HG02943 (cell line): ENCODE measurements around the gene MED25.

ENCODE experiments used
- ATAC-seq: cut with Tn5 transposase; IDR thresholded peaks from one replicate; pipeline ENCODE4 v1.9.1; 2021; ENCODE audit warnings: mild to moderate bottlenecking, low read depth, moderate library complexity; ENCODE audit not compliant: unreplicated experiment

Gene MED25

GRCh38 chr19:49795615-49796014 lies 22.5 kb upstream of the MED25 start:
- ATAC-seq: no peak

- ATAC-seq: no peak
Measured at GRCh38 chr19:49798574-49798973, 19.5 kb upstream of the MED25 start.

- no peak for ATAC-seq
Measured at GRCh38 chr19:49799271-49799797, 18.8 kb upstream of the MED25 start.

GRCh38 chr19:49799798-49800376 lies 18.2 kb upstream of the MED25 start:
- no peak for ATAC-seq

GRCh38 chr19:49800771-49801170 lies 17.3 kb upstream of the MED25 start:
- no peak for ATAC-seq

GRCh38 chr19:49801401-49801888 lies 16.6 kb upstream of the MED25 start:
- ATAC-seq: no peak

GRCh38 chr19:49801966-49802661 lies 16.0 kb upstream of the MED25 start:
- no peak for ATAC-seq

- no peak for ATAC-seq
Measured at GRCh38 chr19:49802836-49803528, 15.1 kb upstream of the MED25 start.

- no peak for ATAC-seq
Measured at GRCh38 chr19:49803529-49803856, 14.6 kb upstream of the MED25 start.

- no peak for ATAC-seq
Measured at GRCh38 chr19:49805822-49806619, 12.1 kb upstream of the MED25 start.

GRCh38 chr19:49806620-49806959 lies 11.5 kb upstream of the MED25 start:
- ATAC-seq: no peak

- no peak for ATAC-seq
Measured at GRCh38 chr19:49807058-49807903, 10.8 kb upstream of the MED25 start.

- ATAC-seq: no peak
Measured at GRCh38 chr19:49807904-49808675, 10.0 kb upstream of the MED25 start.

GRCh38 chr19:49808711-49809159 lies 9.4 kb upstream of the MED25 start:
- ATAC-seq: no peak

GRCh38 chr19:49809160-49809940 lies 8.7 kb upstream of the MED25 start:
- ATAC-seq: no peak

GRCh38 chr19:49809941-49810389 lies 8.1 kb upstream of the MED25 start:
- ATAC-seq: no peak

GRCh38 chr19:49811328-49811727 lies 6.8 kb upstream of the MED25 start:
- no peak for ATAC-seq

GRCh38 chr19:49812452-49812996 lies 5.6 kb upstream of the MED25 start:
- no peak for ATAC-seq
